ENCODE data around the gene MOB3C.

DNA sequence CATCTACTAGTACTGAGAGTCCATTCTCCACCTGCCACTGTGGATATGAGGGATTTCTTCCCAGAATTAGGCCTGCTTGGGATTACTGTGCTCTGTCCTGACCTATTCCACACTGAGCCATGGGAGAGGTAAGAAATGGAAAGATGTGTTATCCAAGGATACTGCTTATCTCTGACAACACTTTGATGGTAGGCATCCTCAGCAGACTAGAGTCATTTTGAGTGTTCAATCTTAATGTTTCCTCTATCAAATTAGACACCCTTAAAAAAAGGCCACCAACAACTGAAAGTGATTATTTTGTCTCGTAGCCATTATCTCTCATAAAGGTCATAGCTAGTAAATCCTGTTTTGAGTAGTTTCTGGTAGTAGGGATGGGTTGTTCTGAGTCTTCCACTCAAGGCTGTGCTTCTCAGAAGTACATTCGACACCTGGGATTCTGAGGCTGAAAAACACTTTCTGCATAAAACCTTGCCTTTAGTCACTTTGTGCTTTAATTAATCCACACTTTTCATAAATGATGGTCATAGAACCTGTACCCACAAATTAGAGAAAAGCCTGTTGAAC is 42.8 kb upstream of the MOB3C start:
- TF ChIP-seq, protein P1, sequence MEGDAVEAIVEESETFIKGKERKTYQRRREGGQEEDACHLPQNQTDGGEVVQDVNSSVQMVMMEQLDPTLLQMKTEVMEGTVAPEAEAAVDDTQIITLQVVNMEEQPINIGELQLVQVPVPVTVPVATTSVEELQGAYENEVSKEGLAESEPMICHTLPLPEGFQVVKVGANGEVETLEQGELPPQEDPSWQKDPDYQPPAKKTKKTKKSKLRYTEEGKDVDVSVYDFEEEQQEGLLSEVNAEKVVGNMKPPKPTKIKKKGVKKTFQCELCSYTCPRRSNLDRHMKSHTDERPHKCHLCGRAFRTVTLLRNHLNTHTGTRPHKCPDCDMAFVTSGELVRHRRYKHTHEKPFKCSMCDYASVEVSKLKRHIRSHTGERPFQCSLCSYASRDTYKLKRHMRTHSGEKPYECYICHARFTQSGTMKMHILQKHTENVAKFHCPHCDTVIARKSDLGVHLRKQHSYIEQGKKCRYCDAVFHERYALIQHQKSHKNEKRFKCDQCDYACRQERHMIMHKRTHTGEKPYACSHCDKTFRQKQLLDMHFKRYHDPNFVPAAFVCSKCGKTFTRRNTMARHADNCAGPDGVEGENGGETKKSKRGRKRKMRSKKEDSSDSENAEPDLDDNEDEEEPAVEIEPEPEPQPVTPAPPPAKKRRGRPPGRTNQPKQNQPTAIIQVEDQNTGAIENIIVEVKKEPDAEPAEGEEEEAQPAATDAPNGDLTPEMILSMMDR (conservative IDR thresholded peaks at IDR 0.05; ENCODE audit: low read depth, low read length): no peak
- TF ChIP-seq EZH2phosphoT487 (IDR thresholded peaks at IDR 0.05; ENCODE audit: borderline replicate concordance, low read length) (no peak), EZH2 (IDR thresholded peaks at IDR 0.05; ENCODE audit: low read length, unreplicated experiment) (no peak)
